GM12875 (cell line): ENCODE data around the gene GIPR.

ENCODE experiments used
- H3K4me3 ChIP-seq: one replicate; pipeline ENCODE4 v1.5.1; 2011; ENCODE audit warnings: low read depth, low read length, control low read depth
- CTCF ChIP-seq: IDR thresholded peaks from 2 replicates; pipeline ENCODE4 v1.5.1; 2011; ENCODE audit warnings: low read depth, mild to moderate bottlenecking, control low read depth, inconsistent platforms, low read length, moderate library complexity, borderline replicate concordance; ENCODE audit not compliant: insufficient read depth

The GIPR gene

GRCh38 chr19:45729800-45730290 is 61.8 kb downstream of the GIPR start:
- peak overlapping the region; percentile 83 for H3K4me3 ChIP-seq
- TF ChIP-seq CTCF, result no peak

- 0 out of 2 replicates have a peak, but pooled peaks have one; percentile 21 for TF ChIP-seq CTCF
- peak within 1 kb of the TSS; percentile 83 for H3K4me3 ChIP-seq
Measured at GRCh38 chr19:45730368-45731288, 62.6 kb downstream of the GIPR start, which contains the start of gene FBXO46. Gene FBXO46 (minus strand): TSS chr19:45730896. CDS start chr19:45713495, 17,401 bp downstream.
